HG03342 (cell line): ENCODE measurements around the gene AEBP2.
A peak's percentile ranks its signal among the peaks of the same experiment; 100 is the strongest.
"Not testable (repeated sequence)": the region's sequence is repeated elsewhere in the genome, so short reads cannot be mapped to it uniquely, and the experiment has no call there.

Source experiments
- ATAC-seq: cut with Tn5 transposase; IDR thresholded peaks from one replicate; pipeline ENCODE4 v1.9.1; 2021; ENCODE audit warnings: mild to moderate bottlenecking, moderate library complexity; ENCODE audit not compliant: unreplicated experiment

AEBP2 gene

GRCh38 chr12:19451196-19451595 is 11.9 kb downstream of the AEBP2 start:
- no peak for ATAC-seq

GRCh38 chr12:19453961-19454360 is 14.7 kb downstream of the AEBP2 start:
- ATAC-seq: no peak

GRCh38 chr12:19454837-19455236 is 15.5 kb downstream of the AEBP2 start:
- no peak for ATAC-seq

GRCh38 chr12:19456176-19456575 is 16.9 kb downstream of the AEBP2 start:
- ATAC-seq: no peak

GRCh38 chr12:19457561-19457960 is 18.3 kb downstream of the AEBP2 start:
- no peak for ATAC-seq

- no peak for ATAC-seq
Measured at GRCh38 chr12:19458733-19459132, 19.4 kb downstream of the AEBP2 start.

- no peak for ATAC-seq
Measured at GRCh38 chr12:19461999-19462398, 22.7 kb downstream of the AEBP2 start.

GRCh38 chr12:19462406-19462805 is 23.1 kb downstream of the AEBP2 start:
- no peak for ATAC-seq

GRCh38 chr12:19464192-19464580 is 24.9 kb downstream of the AEBP2 start:
- no peak for ATAC-seq

GRCh38 chr12:19465711-19466110 is 26.4 kb downstream of the AEBP2 start:
- no peak for ATAC-seq

GRCh38 chr12:19474147-19474546 is 34.9 kb downstream of the AEBP2 start:
- no peak for ATAC-seq

- not testable (repeated sequence) for ATAC-seq
Measured at GRCh38 chr12:19475884-19476505, 36.7 kb downstream of the AEBP2 start.

GRCh38 chr12:19477071-19477470 is 37.8 kb downstream of the AEBP2 start:
- ATAC-seq: no peak

- no peak for ATAC-seq
Measured at GRCh38 chr12:19480459-19480858, 41.2 kb downstream of the AEBP2 start.

GRCh38 chr12:19482036-19482435 is 42.7 kb downstream of the AEBP2 start:
- no peak for ATAC-seq

- peak; percentile 77 for ATAC-seq
Measured at GRCh38 chr12:19482551-19483109, 43.3 kb downstream of the AEBP2 start.

GRCh38 chr12:19483727-19484126 is 44.4 kb downstream of the AEBP2 start:
- ATAC-seq: no peak

- no peak for ATAC-seq
Measured at GRCh38 chr12:19484738-19485137, 45.4 kb downstream of the AEBP2 start.

- ATAC-seq: no peak
Measured at GRCh38 chr12:19485240-19485639, 45.9 kb downstream of the AEBP2 start.

GRCh38 chr12:19489168-19489567 is 49.9 kb downstream of the AEBP2 start:
- no peak for ATAC-seq

GRCh38 chr12:19490908-19491307 is 51.6 kb downstream of the AEBP2 start:
- no peak for ATAC-seq

GRCh38 chr12:19491863-19492262 is 52.6 kb downstream of the AEBP2 start:
- ATAC-seq: no peak
